Measurements from ENCODE around the gene RNF151. TPM values are rescaled to one million over a fixed set of nuclear protein-coding genes. Genes with fewer than 3 reads are reported as not detected.

Gene RNF151
- total RNA-seq, 1 donor from 2014 or later: not detected

GRCh38 chr16:1984347-1985225 lies 17.9 kb downstream of the RNF151 start:
- intact Hi-C loops (cut with DNase I): no loop called here
- DNase-seq (no peak), ATAC-seq (ENCODE audit: poor library complexity) (peak; percentile 3)

GRCh38 chr16:1985466-1986150 lies 19.0 kb downstream of the RNF151 start:
- intact Hi-C loops (cut with DNase I): no loop called here
- ATAC-seq (ENCODE audit: poor library complexity): no peak
- DNase-seq: no peak

- DNase-seq: no peak
- no peak for ATAC-seq (ENCODE audit: poor library complexity)
- intact Hi-C loops (cut with DNase I): no loop called here
These were observed 20.5 kb downstream of the RNF151 start for GRCh38 chr16:1987198-1987597.

- DNase-seq (no peak), ATAC-seq (ENCODE audit: poor library complexity) (no peak)
- intact Hi-C loops (cut with DNase I): no loop called here
These were observed 22.8 kb downstream of the RNF151 start, which contains the start of gene SYNGR3 for GRCh38 chr16:1989209-1990100. TSS of gene SYNGR3 (plus strand) at chr16:1989970. CDS start at chr16:1990103, 133 bp downstream.

GRCh38 chr16:1990101-1990350 lies 23.4 kb downstream of the RNF151 start:
- ATAC-seq (ENCODE audit: poor library complexity) (no peak), DNase-seq (no peak)
- intact Hi-C loops (cut with DNase I): no loop called here

- DNase-seq (no peak), ATAC-seq (ENCODE audit: poor library complexity) (no peak)
- intact Hi-C loops (cut with DNase I): no loop called here
These were observed 23.9 kb downstream of the RNF151 start for GRCh38 chr16:1990351-1991134.

GRCh38 chr16:1991135-1991551 lies 24.5 kb downstream of the RNF151 start:
- ATAC-seq (ENCODE audit: poor library complexity): no peak
- intact Hi-C loops (cut with DNase I): no loop called here
- DNase-seq: no peak

- intact Hi-C loops (cut with DNase I): no loop called here
- no peak for ATAC-seq (ENCODE audit: poor library complexity)
- no peak for DNase-seq
These were observed 24.9 kb downstream of the RNF151 start for GRCh38 chr16:1991588-1991947.

GRCh38 chr16:1991948-1992703 lies 25.5 kb downstream of the RNF151 start:
- ATAC-seq (ENCODE audit: poor library complexity): peak; percentile 90
- peak; percentile 96 for DNase-seq
- intact Hi-C loops (cut with DNase I): no loop called here

GRCh38 chr16:1992704-1993317 lies 26.2 kb downstream of the RNF151 start:
- ATAC-seq (ENCODE audit: poor library complexity) (peak; percentile 3), DNase-seq (no peak)
- intact Hi-C loops (cut with DNase I): no loop called here

GRCh38 chr16:1993731-1994131 lies 27.1 kb downstream of the RNF151 start:
- intact Hi-C loops (cut with DNase I): no loop called here
- ATAC-seq (ENCODE audit: poor library complexity) (no peak), DNase-seq (no peak)

GRCh38 chr16:1997494-1998359 lies 31.1 kb downstream of the RNF151 start:
- ATAC-seq (ENCODE audit: poor library complexity): no peak
- intact Hi-C loops (cut with DNase I): no loop called here
- no peak for DNase-seq

- ATAC-seq (ENCODE audit: poor library complexity) (no peak), DNase-seq (no peak)
- intact Hi-C loops (cut with DNase I): no loop called here
These were observed 31.7 kb downstream of the RNF151 start for GRCh38 chr16:1998360-1998835.

- no peak for DNase-seq
- ATAC-seq (ENCODE audit: poor library complexity): no peak
- intact Hi-C loops (cut with DNase I): no loop called here
These were observed 32.5 kb downstream of the RNF151 start for GRCh38 chr16:1998852-1999801.

- DNase-seq (no peak), ATAC-seq (ENCODE audit: poor library complexity) (no peak)
- intact Hi-C loops (cut with DNase I): no loop called here
These were observed 33.3 kb downstream of the RNF151 start for GRCh38 chr16:1999866-2000514.

All from Right ventricle myocardium superior (tissue), 1 donor.